GM12878 (cell line): ENCODE results near the gene FERMT2. TPM values are rescaled to one million over a fixed set of nuclear protein-coding genes. Genes with fewer than 3 reads are reported as not detected.

Experiments used
- ATAC-seq: fragments of 200-7000 bp; cut with Tn5 transposase; 3 replicates; pipeline ENCODE4 v1.9.1; 2020; ENCODE audit warnings: mild to moderate bottlenecking, moderate library complexity
- BruUV-seq: library from RNA; stranded (reverse); fragments of 400-500 nt; replicated peaks from 2 replicates; lab custom pipeline; 2021; lab: Mats Ljungman, UMichigan
- CTCF ChIA-PET: fragments of 300-600 bp; sonication (Branson Sonifier 250); formaldehyde crosslinking; extraction: SDS; loops from one replicate; lab custom pipeline; 2021; ENCODE audit warnings: inconsistent platforms; lab: Yijun Ruan, JAX
- POLR2A ChIA-PET: fragments of 350-600 bp; formaldehyde crosslinking; extraction: SDS; loops from one replicate; lab custom pipeline; 2021; ENCODE audit warnings: inconsistent platforms; lab: Charles Lee
- RAD21 ChIA-PET: fragments of 300-600 bp; sonication (Branson Sonifier 250); formaldehyde crosslinking; loops from one replicate; lab custom pipeline; 2023; ENCODE audit warnings: antibody characterized with exemption; ENCODE audit not compliant: unreplicated experiment; lab: Charles Lee
- SMC1A ChIA-PET: fragments of 300-600 bp; sonication (Branson Sonifier 250); formaldehyde crosslinking; loops from one replicate; lab custom pipeline; 2023; ENCODE audit not compliant: unreplicated experiment, uncharacterized antibody; lab: Charles Lee
- DNase-seq: peaks from one replicate; pipeline ENCODE4 v3.0.0-alpha.2; 2011; ENCODE audit warnings: low read depth, low spot score
- FAIRE-seq: peaks from 3 replicates; lab custom pipeline; 2011; peaks lifted over from hg19 to GRCh38; lab: Jason Lieb, UNC
- H2AFZ ChIP-seq: 2 replicates; pipeline ENCODE4 v1.6.0; 2011; ENCODE audit warnings: low read depth, low read length, control low read depth; ENCODE audit not compliant: control insufficient read depth
- H3K27ac ChIP-seq: 2 replicates; pipeline ENCODE4 v1.5.1; 2011; ENCODE audit warnings: control low read depth; ENCODE audit not compliant: control insufficient read depth, insufficient read depth
- H3K27me3 ChIP-seq, 2 experiments: replicated peaks in 1 of 2; 2 replicates each; pipeline versions ENCODE4 v1.6.0 to v1.6.1; 2011; ENCODE audit warnings: low read length in 1 of 2; ENCODE audit not compliant: control insufficient read depth in 2 of 2, insufficient read depth in 2 of 2
- H3K36me3 ChIP-seq, 2 experiments: 2 replicates each; pipeline ENCODE4 v1.5.1; 2011; ENCODE audit warnings: low read length in 1 of 2; ENCODE audit not compliant: control insufficient read depth in 2 of 2, insufficient read depth in 2 of 2
- H3K4me1 ChIP-seq: 2 replicates; pipeline ENCODE4 v1.6.1; 2011; ENCODE audit warnings: mild to moderate bottlenecking, low read length, moderate library complexity, mixed read lengths; ENCODE audit not compliant: control insufficient read depth, insufficient read depth
- H3K4me2 ChIP-seq: 2 replicates; pipeline ENCODE4 v1.6.0; 2011; ENCODE audit warnings: control low read depth; ENCODE audit not compliant: control insufficient read depth, insufficient read depth
- H3K4me3 ChIP-seq: fragments of 200-600 bp; sonication (generic); 2 replicates; pipeline ENCODE4 v1.5.1; 2016
- H3K79me2 ChIP-seq: 2 replicates; pipeline ENCODE4 v1.6.0; 2011; ENCODE audit warnings: low read length; ENCODE audit not compliant: control insufficient read depth, insufficient read depth
- H3K9ac ChIP-seq: 2 replicates; pipeline ENCODE4 v1.8.0; 2011; ENCODE audit warnings: low read length, control low read depth, mixed read lengths; ENCODE audit not compliant: control insufficient read depth, insufficient read depth
- H3K9me3 ChIP-seq: replicated peaks from 3 replicates; pipeline ENCODE4 v1.5.1; 2011; ENCODE audit warnings: mild to moderate bottlenecking, low read length; ENCODE audit not compliant: control insufficient read depth, insufficient read depth
- H4K20me1 ChIP-seq: 2 replicates; pipeline ENCODE4 v1.6.0; 2011; ENCODE audit not compliant: control insufficient read depth, insufficient read depth
- IKZF2 ChIP-seq, 2 experiments: fragments of 450-650 bp; IDR thresholded peaks; 2 replicates each; pipeline ENCODE4 v1.6.1; 2017; ENCODE audit warnings: mild to moderate bottlenecking in 2 of 2, moderate library complexity in 2 of 2
- MEF2B ChIP-seq: fragments of 450-650 bp; IDR thresholded peaks from 2 replicates; pipeline ENCODE4 v1.6.1; 2018; ENCODE audit warnings: mild to moderate bottlenecking, moderate library complexity; ENCODE audit not compliant: partially characterized antibody, poor library complexity, severe bottlenecking
- MTA2 ChIP-seq: fragments of 450-650 bp; IDR thresholded peaks from 2 replicates; pipeline ENCODE4 v1.6.1; 2016; ENCODE audit warnings: low read depth, mild to moderate bottlenecking, moderate library complexity
- MTA3 ChIP-seq: IDR thresholded peaks from 2 replicates; pipeline ENCODE4 v1.6.1; 2012; ENCODE audit warnings: low read length, inconsistent platforms, borderline replicate concordance
- NR2F1 ChIP-seq: fragments of 450-650 bp; conservative IDR thresholded peaks from 2 replicates; pipeline ENCODE4 v1.6.1; 2017; ENCODE audit warnings: mild to moderate bottlenecking
- RELB ChIP-seq: fragments of 450-650 bp; IDR thresholded peaks from 2 replicates; pipeline ENCODE4 v1.6.1; 2017; ENCODE audit warnings: low read depth, mild to moderate bottlenecking, moderate library complexity
- RUNX3 ChIP-seq: IDR thresholded peaks from 2 replicates; pipeline ENCODE4 v1.6.1; 2012; ENCODE audit warnings: low read length, inconsistent platforms
- WGBS: methylation state at CpG from one replicate; pipeline ENCODE4 v1.1.6; 2016; ENCODE audit warnings: low lambda C conversion rate; ENCODE audit not compliant: insufficient replicate concordance, insufficient coverage; ENCODE audit errors: missing lambda C conversion rate; 5-methylcytosine and 5-hydroxymethylcytosine counted together
- in situ Hi-C: fragments of 300-500 bp; cut with MboI; formaldehyde crosslinking; loops from 9 replicates; pipeline ENCODE4 v1.14.3; 2018; ENCODE audit warnings: mixed read lengths
- intact Hi-C: fragments of 100-400 bp; cut with micrococcal nuclease; formaldehyde crosslinking; loops from one replicate; pipeline ENCODE4 v1.14.2; 2022; ENCODE audit not compliant: unreplicated experiment
- polyA plus RNA-seq, 11 experiments: library from polyadenylated mRNA; depleted of rRNA in 4 of 11; unstranded in 6 of 11; stranded (reverse) in 5 of 11; fragments of >200 nt; fragmentation: Nextera tagmentation in 4 of 11; fragmentation: Illumina TruSeq in 1 of 11; extraction: Ambion mirVana in 4 of 11; extraction: Trizol in 1 of 11; gene quantifications; 1 replicate in 1 of 11; 2 replicates in 10 of 11; pipeline versions ENCODE4 v1.2.1 to v1.2.3, GENCODE V29; 2011 to 2016; ENCODE audit warnings: inconsistent platforms in 2 of 11, missing spikeins in 2 of 11, low read depth in 1 of 11
- total RNA-seq, 4 experiments: library from RNA; depleted of rRNA in 3 of 4; stranded (reverse); fragments of >200 nt in 3 of 4; fragmentation: Illumina TruSeq in 1 of 4; extraction: Trizol in 1 of 4; gene quantifications; 2 replicates each; pipeline versions ENCODE4 v1.2.1 to v1.2.3, GENCODE V29; 2013 to 2021
- TF ChIP-seq, protein P1 (sequence below): fragments of 450-650 bp; IDR thresholded peaks from 2 replicates; pipeline ENCODE4 v1.6.1; 2017; ENCODE audit warnings: mild to moderate bottlenecking, low read depth, inconsistent platforms; ENCODE audit not compliant: poor library complexity, severe bottlenecking

FERMT2 gene
- total and polyA plus RNA-seq, 10 of the 15 experiments (the other 5 are each of a cell fraction or from before 2014, with no cell fraction given), result 4.9 to 35.5 (median 19.5) TPM

GRCh38 chr14:52937869-52938268 lies 13.0 kb downstream of the FERMT2 start:
- ChIA-PET POLR2A (interaction anchor here (1.0 to 1.5 kb wide), 2 partner anchors 8 to 11 kb away, joined by 3 to 5 read pairs; no protein-coding TSS in a partner anchor), SMC1A (interaction anchor here (0.8 to 5.5 kb wide), 6 partner anchors 8 to 251 kb away, joined by 3 to 79 read pairs (median 10); no protein-coding TSS in a partner anchor), RAD21 (interaction anchor here (1.3 to 4.3 kb wide), 2 partner anchors 11 to 20 kb away, joined by 5 to 19 read pairs; no protein-coding TSS in a partner anchor), CTCF (interaction anchor here (0.6 to 0.9 kb wide), 4 partner anchors 11 to 99 kb away, joined by 3 to 4 read pairs (median 3); no protein-coding TSS in a partner anchor)
- no peaks in the 10 kb centered on the region for H3K36me3 ChIP-seq
- no peaks in the 10 kb centered on the region for H4K20me1 ChIP-seq
- H3K4me2 ChIP-seq, result no peak overlapping the region
- H3K9me3 ChIP-seq, result no peaks in the 10 kb centered on the region
- no peak overlapping the region for H2AFZ ChIP-seq
- no peaks in the 10 kb centered on the region for H3K4me1 ChIP-seq
- no TSS peak for BruUV-seq
- no peak overlapping the region for H3K27ac ChIP-seq
- intact Hi-C loops (no loop called here), in situ Hi-C loops (no loop called here)
- H3K79me2 ChIP-seq, result no peaks in the 10 kb centered on the region
- FAIRE-seq (no peak), DNase-seq (no peak), ATAC-seq (no peak)
- no peak overlapping the region for H3K9ac ChIP-seq
- WGBS, result 58% methylated on average over 3 of the region's 3 CpGs
- TF ChIP-seq IKZF2 (IDR thresholded peaks at IDR 0.05) (no peak), MEF2B (no peak), MTA3 (no peak), MTA2 (no peak), RUNX3 (no peak), RELB (no peak), NR2F1 (no peak)
- TF ChIP-seq, protein P1, sequence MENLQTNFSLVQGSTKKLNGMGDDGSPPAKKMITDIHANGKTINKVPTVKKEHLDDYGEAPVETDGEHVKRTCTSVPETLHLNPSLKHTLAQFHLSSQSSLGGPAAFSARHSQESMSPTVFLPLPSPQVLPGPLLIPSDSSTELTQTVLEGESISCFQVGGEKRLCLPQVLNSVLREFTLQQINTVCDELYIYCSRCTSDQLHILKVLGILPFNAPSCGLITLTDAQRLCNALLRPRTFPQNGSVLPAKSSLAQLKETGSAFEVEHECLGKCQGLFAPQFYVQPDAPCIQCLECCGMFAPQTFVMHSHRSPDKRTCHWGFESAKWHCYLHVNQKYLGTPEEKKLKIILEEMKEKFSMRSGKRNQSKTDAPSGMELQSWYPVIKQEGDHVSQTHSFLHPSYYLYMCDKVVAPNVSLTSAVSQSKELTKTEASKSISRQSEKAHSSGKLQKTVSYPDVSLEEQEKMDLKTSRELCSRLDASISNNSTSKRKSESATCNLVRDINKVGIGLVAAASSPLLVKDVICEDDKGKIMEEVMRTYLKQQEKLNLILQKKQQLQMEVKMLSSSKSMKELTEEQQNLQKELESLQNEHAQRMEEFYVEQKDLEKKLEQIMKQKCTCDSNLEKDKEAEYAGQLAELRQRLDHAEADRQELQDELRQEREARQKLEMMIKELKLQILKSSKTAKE, result no peak
- H3K4me3 ChIP-seq, result no peak overlapping the region
- H3K27me3 ChIP-seq, result no peaks in the 10 kb centered on the region; a peak in 1 of 4 replicates
